Right atrium auricular region (tissue), 2 donors: Measurements from ENCODE around the gene DNAH11. TPM values are rescaled to one million over a fixed set of nuclear protein-coding genes. Genes with fewer than 3 reads are reported as not detected.

Experiments used
- DNase-seq: peaks from one replicate; pipeline ENCODE4 v3.0.0-alpha.2; 2019; ENCODE audit warnings: low spot score
- H3K27ac ChIP-seq, 2 donors: fragments of 200-600 bp; sonication (generic); 1 replicate in 1 of 2; 2 replicates in 1 of 2; pipeline ENCODE4 v1.5.1; 2016 to 2019
- H3K27me3 ChIP-seq, 2 donors: fragments of 200-600 bp; sonication (generic); one replicate each; pipeline versions ENCODE4 v1.5.1 to v1.6.0; 2017 to 2019
- H3K36me3 ChIP-seq: fragments of 200-600 bp; sonication (generic); one replicate; pipeline ENCODE4 v1.5.1; 2016
- H3K4me1 ChIP-seq, 2 donors: fragments of 200-600 bp; sonication (generic); one replicate each; pipeline versions ENCODE4 v1.5.1 to v1.6.0; 2017 to 2019
- H3K4me3 ChIP-seq, 2 donors: fragments of 200-600 bp; sonication (generic); 1 replicate in 1 of 2; 2 replicates in 1 of 2; pipeline ENCODE4 v1.5.1; 2017 to 2019; ENCODE audit warnings: mild to moderate bottlenecking in 1 of 2, moderate library complexity in 1 of 2
- H3K9me3 ChIP-seq, 2 donors: fragments of 200-600 bp; sonication (generic); one replicate each; pipeline ENCODE4 v1.5.1; 2019
- CTCF ChIP-seq, 2 donors: fragments of 200-600 bp; sonication (generic); IDR thresholded peaks; one replicate each; pipeline ENCODE4 v1.5.1; 2019; ENCODE audit warnings: antibody characterized with exemption in 2 of 2
- total RNA-seq, 2 donors: library from RNA; depleted of rRNA; stranded (reverse); fragments of >200 nt; gene quantifications; one replicate each; pipeline ENCODE4 v1.1.0, GENCODE V29; 2016

Gene DNAH11
- total RNA-seq, 2 donors from 2014 or later = 2.8 to 3.5 TPM

- DNase-seq = no peak
- H3K36me3 ChIP-seq = no peaks in the 10 kb centered on the region
- no peaks in the 10 kb centered on the region for H3K27me3 ChIP-seq
- no peak for TF ChIP-seq CTCF (IDR thresholded peaks at IDR 0.05)
- H3K9me3 ChIP-seq = no peaks in the 10 kb centered on the region
- H3K4me1 ChIP-seq = no peaks in the 10 kb centered on the region
- no peak overlapping the region for H3K4me3 ChIP-seq
- no peak overlapping the region for H3K27ac ChIP-seq
Observed at GRCh38 chr7:21754963-21755362, 212.1 kb downstream of the DNAH11 start.

GRCh38 chr7:21757537-21758282 lies 214.9 kb downstream of the DNAH11 start:
- Histone ChIP-seq H3K36me3 (no peaks in the 10 kb centered on the region), H3K27ac (no peak overlapping the region), H3K9me3 (no peaks in the 10 kb centered on the region), H3K4me3 (no peak overlapping the region), H3K27me3 (no peaks in the 10 kb centered on the region), H3K4me1 (no peaks in the 10 kb centered on the region)
- DNase-seq = no peak
- TF ChIP-seq CTCF (IDR thresholded peaks at IDR 0.05) = no peak

- Histone ChIP-seq H3K9me3 (no peaks in the 10 kb centered on the region), H3K27me3 (no peaks in the 10 kb centered on the region), H3K4me1 (no peaks in the 10 kb centered on the region), H3K27ac (no peak overlapping the region), H3K4me3 (no peak overlapping the region), H3K36me3 (no peaks in the 10 kb centered on the region)
- no peak for DNase-seq
- TF ChIP-seq CTCF (IDR thresholded peaks at IDR 0.05) = no peak
Observed at GRCh38 chr7:21758286-21758685, 215.4 kb downstream of the DNAH11 start.

- Histone ChIP-seq H3K27me3 (no peaks in the 10 kb centered on the region), H3K9me3 (no peaks in the 10 kb centered on the region), H3K4me1 (no peaks in the 10 kb centered on the region), H3K4me3 (no peak overlapping the region), H3K36me3 (no peaks in the 10 kb centered on the region), H3K27ac (no peak overlapping the region)
- no peak for DNase-seq
- TF ChIP-seq CTCF (IDR thresholded peaks at IDR 0.05) = no peak
Observed at GRCh38 chr7:21762469-21762868, 219.6 kb downstream of the DNAH11 start.

GRCh38 chr7:21763818-21764217 lies 221.0 kb downstream of the DNAH11 start:
- no peaks in the 10 kb centered on the region for H3K9me3 ChIP-seq
- no peaks in the 10 kb centered on the region for H3K27me3 ChIP-seq
- no peaks in the 10 kb centered on the region for H3K36me3 ChIP-seq
- H3K4me1 ChIP-seq = no peaks in the 10 kb centered on the region
- no peak for TF ChIP-seq CTCF (IDR thresholded peaks at IDR 0.05)
- no peak overlapping the region for H3K27ac ChIP-seq
- no peak overlapping the region for H3K4me3 ChIP-seq
- no peak for DNase-seq

GRCh38 chr7:21766218-21766617 lies 223.4 kb downstream of the DNAH11 start:
- no peak for DNase-seq
- Histone ChIP-seq H3K27ac (no peak overlapping the region), H3K4me1 (no peaks in the 10 kb centered on the region), H3K9me3 (no peaks in the 10 kb centered on the region), H3K4me3 (no peak overlapping the region), H3K27me3 (no peaks in the 10 kb centered on the region), H3K36me3 (no peaks in the 10 kb centered on the region)
- no peak for TF ChIP-seq CTCF (IDR thresholded peaks at IDR 0.05)
